Mesangial cell (primary cell): ENCODE results near the gene PPP2R3B. TPM values are rescaled to one million over a fixed set of nuclear protein-coding genes. Genes with fewer than 3 reads are reported as not detected.

Source experiments
- total RNA-seq: library from RNA; depleted of rRNA; stranded (reverse); fragments of >200 nt; gene quantifications from 2 replicates; pipeline ENCODE4 v1.2.3, GENCODE V29; 2015

The PPP2R3B gene
- total RNA-seq: 15.0 and 24.8 TPM in 2 replicates

GRCh38 chrX:386768-387575 is at the start of gene PPP2R3B:
TSS of gene PPP2R3B (minus strand) at chrX:386907. CDS start at chrX:386691, 216 bp downstream.

GRCh38 chrX:318739-319578 is 67.7 kb downstream of the PPP2R3B start, which contains the start of gene GTPBP6:
TSS of gene GTPBP6 (minus strand) at chrX:318796. CDS start at chrX:318787, 9 bp downstream.

Other genes starting within 250 kb of the PPP2R3B start
- 25.0 and 38.1 TPM in 2 replicates for gene PLCXD1, start 105.5 kb downstream of the PPP2R3B start, total RNA-seq
- 47.3 and 48.4 TPM in 2 replicates for gene GTPBP6, start 68.1 kb downstream of the PPP2R3B start, total RNA-seq
- not detected in 2 replicates for gene SHOX, start 243.9 kb upstream of the PPP2R3B start, total RNA-seq